Stimulated activated CD4-positive, alpha-beta T cell treated with anti-CD3 and anti-CD28 coated beads, TNF-alpha, amount 100 ng/mL, for 48 hours (primary cell): Measurements from ENCODE around the gene FFAR2.
"Not testable (repeated sequence)": the region's sequence is repeated elsewhere in the genome, so short reads cannot be mapped to it uniquely, and the experiment has no call there.

Experiments
- DNase-seq, 3 donors: peaks; one replicate each; pipeline ENCODE4 v3.0.0-alpha.2; 2020; ENCODE audit warnings: low read depth in 3 of 3

The FFAR2 gene

GRCh38 chr19:35455616-35456201 lies 7.7 kb downstream of the FFAR2 start:
- no peak for DNase-seq

- DNase-seq, result no peak
Measured at GRCh38 chr19:35457173-35457572, 9.1 kb downstream of the FFAR2 start.

DNA sequence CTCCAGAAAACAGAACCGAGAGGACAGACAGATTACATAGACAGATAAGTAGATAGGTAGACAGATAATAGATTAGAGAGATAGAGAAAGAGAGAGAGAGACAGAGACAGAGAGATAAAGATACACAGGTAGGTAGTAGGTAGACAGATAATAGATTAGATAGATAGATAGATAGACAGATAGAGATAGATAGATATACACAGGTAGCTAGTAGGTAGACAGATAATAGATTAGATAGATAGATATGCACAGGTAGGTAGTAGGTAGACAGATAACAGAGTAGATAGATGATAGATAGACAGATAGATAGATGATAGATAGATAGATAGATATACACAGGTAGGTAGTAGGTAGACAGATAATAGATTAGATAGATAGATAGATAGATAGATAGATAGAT lies 10.1 kb downstream of the FFAR2 start:
- DNase-seq, result no peak

DNA sequence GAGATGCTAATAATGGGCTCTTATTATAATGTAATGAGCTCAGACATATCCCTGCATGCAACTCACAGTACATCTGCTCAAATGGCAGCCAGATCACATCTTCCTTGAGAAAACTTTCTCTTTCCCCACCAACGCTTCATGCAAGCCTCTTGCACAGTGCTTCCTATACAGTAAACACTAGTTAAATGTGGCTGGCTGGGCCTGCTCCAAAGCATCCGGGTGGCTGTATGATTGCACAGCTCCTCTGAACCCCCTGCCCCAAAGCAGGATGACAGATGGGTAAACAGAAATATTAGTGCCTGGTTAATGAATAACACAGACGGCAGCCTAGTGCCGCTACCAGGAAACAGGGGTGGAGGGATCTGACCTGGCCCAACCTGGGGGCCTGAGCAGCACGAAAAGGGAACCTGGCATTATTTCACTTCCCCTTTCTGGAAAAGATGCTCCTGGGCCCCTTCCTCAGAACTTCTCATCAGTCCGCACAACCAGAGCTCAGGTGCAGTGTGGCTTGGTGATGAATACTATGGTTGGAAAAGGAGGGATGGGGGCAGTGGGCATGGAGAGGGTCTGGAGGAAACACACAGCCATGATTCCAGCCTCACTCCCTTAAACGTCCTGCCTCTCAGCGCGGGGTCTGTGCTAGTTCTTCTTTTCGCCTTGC lies 10.8 kb downstream of the FFAR2 start:
- no peak for DNase-seq

- no peak for DNase-seq
Measured at GRCh38 chr19:35459414-35460082, 11.5 kb downstream of the FFAR2 start.

GRCh38 chr19:35460608-35461007 lies 12.6 kb downstream of the FFAR2 start:
- DNase-seq, result no peak

GRCh38 chr19:35461060-35461459 lies 13.0 kb downstream of the FFAR2 start:
- no peak for DNase-seq

- not testable (repeated sequence) for DNase-seq
Measured at GRCh38 chr19:35461788-35462187, 13.7 kb downstream of the FFAR2 start.

DNA sequence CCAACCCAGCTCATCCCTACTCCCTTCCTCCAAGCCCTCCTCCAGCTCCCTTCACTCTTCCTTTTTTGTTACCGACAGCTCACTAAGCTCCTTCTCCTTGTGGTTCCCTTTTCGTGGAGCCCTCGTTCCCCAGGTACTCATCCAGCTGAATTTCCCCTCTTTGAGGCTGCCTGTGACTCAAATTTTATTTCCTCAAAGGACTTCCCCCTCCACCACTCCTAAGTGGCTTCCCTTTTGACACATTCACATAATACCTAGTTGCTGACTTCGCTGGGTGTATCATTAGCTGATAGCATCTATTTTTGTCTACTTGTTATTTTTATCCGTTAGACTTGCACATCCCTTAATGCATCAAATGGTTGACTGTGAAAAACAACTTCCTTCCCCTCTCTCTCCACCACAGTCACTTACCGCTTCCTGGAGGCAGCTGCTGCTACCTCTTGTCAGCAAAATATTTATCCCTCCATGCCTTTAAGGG lies 14.5 kb downstream of the FFAR2 start:
- DNase-seq, result no peak

GRCh38 chr19:35462956-35463355 lies 14.9 kb downstream of the FFAR2 start:
- not testable (repeated sequence) for DNase-seq

DNA sequence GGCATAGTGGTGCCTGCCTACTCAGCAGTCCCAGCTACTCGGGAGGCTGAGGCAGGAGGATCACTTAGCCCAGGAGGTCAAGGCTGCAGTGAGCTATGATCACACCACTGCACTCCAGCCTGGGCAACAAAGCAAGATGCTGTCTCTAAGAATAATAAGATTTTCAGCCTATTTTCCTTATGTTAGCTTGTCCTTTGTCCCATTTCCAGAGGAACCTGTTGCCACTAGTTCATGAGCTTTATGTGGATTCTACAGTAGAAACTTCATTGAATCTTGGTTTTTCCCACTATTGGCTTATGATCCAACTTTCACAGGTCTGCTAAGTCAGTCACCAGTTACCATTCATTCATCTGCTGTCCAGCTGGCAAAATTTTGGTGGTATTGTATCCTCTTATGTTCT lies 18.2 kb downstream of the FFAR2 start:
- no peak for DNase-seq

GRCh38 chr19:35468637-35469036 lies 20.6 kb downstream of the FFAR2 start:
- peak; percentile 27 to 50 (median 42) for DNase-seq

DNA sequence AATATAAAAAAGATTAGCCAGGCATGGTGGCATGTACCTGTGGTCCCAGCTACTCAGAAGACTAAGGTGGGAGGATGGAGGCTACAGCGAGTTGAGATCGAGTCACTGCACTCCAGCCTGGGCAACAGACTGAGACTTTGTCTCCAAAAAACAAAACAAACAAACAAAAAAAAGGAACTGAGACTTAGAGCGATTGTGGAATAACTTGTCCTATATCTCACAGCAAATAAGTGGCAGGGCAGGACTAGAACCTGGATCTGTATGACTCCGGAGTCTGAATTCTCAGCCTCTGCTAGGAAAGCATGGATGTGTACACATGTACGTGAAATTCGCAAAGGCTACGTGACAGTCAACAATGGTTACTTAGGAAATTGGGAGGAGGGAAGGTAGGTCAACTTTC lies 22.1 kb downstream of the FFAR2 start:
- DNase-seq, result no peak

- DNase-seq, result not testable (repeated sequence)
Measured at GRCh38 chr19:35471075-35471474, 23.0 kb downstream of the FFAR2 start.

GRCh38 chr19:35471946-35472345 lies 23.9 kb downstream of the FFAR2 start:
- no peak for DNase-seq

DNA sequence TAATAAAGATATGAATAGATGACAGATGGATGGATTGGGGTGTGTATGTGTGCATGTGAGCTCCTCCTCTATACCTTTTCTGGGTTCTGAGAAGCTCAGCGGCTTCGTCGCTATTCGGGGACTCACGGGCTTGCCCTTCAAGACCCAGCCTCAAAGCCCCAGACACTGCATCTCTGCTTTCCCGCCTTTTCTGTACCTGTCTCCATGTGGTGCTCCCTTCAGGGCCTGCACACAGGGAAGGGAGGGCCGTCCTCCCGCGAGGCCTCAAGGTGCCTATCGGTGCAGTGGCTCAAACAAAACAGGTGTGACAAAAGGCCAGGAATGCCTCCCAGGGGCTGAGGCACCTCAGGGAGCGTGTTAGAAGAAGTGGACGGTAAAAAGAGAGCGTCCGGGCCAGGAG lies 26.0 kb downstream of the FFAR2 start:
- DNase-seq, result no peak

GRCh38 chr19:35474594-35474993 lies 26.5 kb downstream of the FFAR2 start:
- DNase-seq, result not testable (repeated sequence)

DNA sequence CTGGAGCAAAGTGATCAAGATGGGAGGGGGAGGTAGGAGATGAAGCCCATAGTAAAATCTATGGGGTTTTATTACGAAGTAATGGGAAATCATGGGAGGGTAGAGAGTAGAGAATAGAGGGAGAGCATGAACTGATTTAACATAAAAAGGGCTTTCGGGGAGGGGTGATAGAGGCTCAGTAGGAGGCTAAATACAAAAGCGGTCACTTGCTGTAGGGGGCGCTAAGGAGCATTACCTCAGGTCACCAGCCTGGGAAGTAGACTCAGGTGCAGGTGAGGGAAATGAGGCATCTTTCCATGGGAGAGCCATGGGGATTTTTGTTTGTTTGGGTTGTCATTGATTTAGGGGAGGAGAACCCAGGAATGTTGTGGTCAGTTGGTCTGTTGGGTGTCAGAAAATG lies 28.1 kb downstream of the FFAR2 start:
- no peak for DNase-seq

- DNase-seq, result no peak
Measured at GRCh38 chr19:35478794-35479677, 31.0 kb downstream of the FFAR2 start.

DNA sequence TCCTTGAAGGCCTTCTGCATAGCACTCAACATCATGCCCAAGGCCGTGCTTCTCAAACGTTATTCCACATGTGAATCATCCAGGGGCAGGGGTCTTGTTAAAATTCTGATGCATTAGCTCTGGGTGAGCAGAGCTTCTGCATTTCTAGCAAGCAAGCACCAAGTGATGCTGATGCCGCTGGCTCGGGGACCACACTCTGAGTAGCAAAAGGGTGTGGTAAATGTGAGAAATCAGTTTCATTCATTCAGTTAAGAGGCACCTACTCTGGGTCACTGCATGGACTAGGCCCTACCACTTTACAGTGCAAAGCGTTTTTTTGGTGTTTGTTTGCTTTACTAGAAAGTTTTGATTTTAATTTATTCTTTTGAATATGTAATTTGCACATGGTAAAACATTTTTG lies 35.0 kb downstream of the FFAR2 start:
- DNase-seq, result no peak

DNA sequence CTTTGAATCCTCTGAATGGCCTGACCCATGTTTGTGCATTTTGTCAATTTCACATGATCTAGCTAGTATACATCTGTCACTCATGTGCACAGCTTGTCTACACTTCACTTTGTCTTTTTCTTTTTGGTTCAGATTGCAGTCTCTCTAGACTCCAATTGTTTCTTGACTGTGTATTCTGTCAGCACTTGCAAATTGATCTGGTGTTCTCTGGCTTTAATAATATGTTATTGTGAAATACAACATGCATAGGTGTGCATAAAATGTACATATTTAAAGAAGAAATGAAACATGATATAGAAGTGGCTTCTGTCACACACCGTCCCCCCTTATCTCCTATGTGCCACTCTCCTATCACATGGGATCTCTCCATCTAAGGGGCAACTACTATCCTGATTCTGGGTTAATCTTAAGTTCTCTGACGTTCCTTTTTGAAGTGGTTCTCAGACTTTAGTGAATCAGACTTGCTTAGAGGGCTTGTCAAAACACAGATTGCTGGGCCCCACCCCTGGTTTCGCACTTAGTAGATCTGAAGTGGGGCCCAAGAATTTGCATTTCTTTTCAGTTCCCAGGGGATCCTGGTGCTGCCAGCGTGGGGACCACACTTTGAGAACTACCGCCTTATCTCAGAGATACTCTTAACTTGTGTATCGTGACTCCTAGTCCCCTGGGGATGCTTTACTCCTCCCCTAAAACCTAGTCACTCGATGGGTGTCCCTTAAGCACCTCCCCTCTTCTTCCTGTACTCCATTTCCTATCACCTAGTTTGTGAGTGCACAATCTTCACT lies 36.4 kb downstream of the FFAR2 start:
- no peak for DNase-seq
